Fibroblast of lung (primary cell): ENCODE data around the gene RANBP3L. TPM values are rescaled to one million over a fixed set of nuclear protein-coding genes. Genes with fewer than 3 reads are reported as not detected.

ENCODE experiments used
- DNase-seq, 2 donors: peaks; one replicate each; pipeline versions ENCODE4 v3.0.0 to v3.0.0-alpha.2; 2010; ENCODE audit warnings: low read depth in 2 of 2
- H2AFZ ChIP-seq: 2 replicates; pipeline ENCODE4 v1.5.1; 2012; ENCODE audit warnings: low read length, control low read depth, inconsistent platforms
- H3K27ac ChIP-seq: 2 replicates; pipeline ENCODE4 v1.5.1; 2011; ENCODE audit warnings: low read length, control low read depth; ENCODE audit not compliant: insufficient read depth
- H3K27me3 ChIP-seq: 2 replicates; pipeline ENCODE4 v1.5.1; 2011; ENCODE audit warnings: mild to moderate bottlenecking, low read length; ENCODE audit not compliant: control insufficient read depth, insufficient read depth
- H3K36me3 ChIP-seq: 2 replicates; pipeline ENCODE4 v1.5.1; 2011; ENCODE audit warnings: low read length; ENCODE audit not compliant: control insufficient read depth, insufficient read depth
- H3K4me1 ChIP-seq: 2 replicates; pipeline ENCODE4 v1.5.1; 2011; ENCODE audit warnings: low read length; ENCODE audit not compliant: control insufficient read depth, insufficient read depth; ENCODE audit errors: extremely low read depth
- H3K4me2 ChIP-seq: 2 replicates; pipeline ENCODE4 v1.5.1; 2011; ENCODE audit warnings: low read length, control low read depth; ENCODE audit not compliant: insufficient read depth; ENCODE audit errors: extremely low read depth
- H3K4me3 ChIP-seq, 4 experiments: fragments of 200-600 bp in 1 of 4; sonication (generic) in 1 of 4; replicated peaks in 1 of 4; 2 replicates each; pipeline ENCODE4 v1.5.1; 2011 to 2016; ENCODE audit warnings: low read length in 4 of 4, low read depth in 3 of 4, mild to moderate bottlenecking in 3 of 4, control low read depth in 2 of 4, inconsistent platforms in 1 of 4, mixed read lengths in 1 of 4; ENCODE audit not compliant: insufficient read depth in 1 of 4; ENCODE audit errors: control extremely low read depth in 1 of 4
- H3K79me2 ChIP-seq: 2 replicates; pipeline ENCODE4 v1.5.1; 2012; ENCODE audit warnings: mild to moderate bottlenecking, low read length, inconsistent platforms; ENCODE audit not compliant: control insufficient read depth, insufficient read depth
- H3K9ac ChIP-seq: 2 replicates; pipeline ENCODE4 v1.5.1; 2011; ENCODE audit warnings: mild to moderate bottlenecking, low read length, control low read depth; ENCODE audit not compliant: insufficient read depth
- H3K9me3 ChIP-seq: 2 replicates; pipeline ENCODE4 v1.5.1; 2012; ENCODE audit warnings: low read depth, low read length; ENCODE audit not compliant: control insufficient read depth, insufficient read depth
- H4K20me1 ChIP-seq: 2 replicates; pipeline ENCODE4 v1.5.1; 2011; ENCODE audit warnings: low read length; ENCODE audit not compliant: control insufficient read depth, insufficient read depth; ENCODE audit errors: extremely low read depth
- CTCF ChIP-seq, 2 donors: IDR thresholded peaks in 1 of 2; conservative IDR thresholded peaks in 1 of 2; 1 replicate in 1 of 2; 2 replicates in 1 of 2; pipeline ENCODE4 v1.5.1; 2011 to 2012; ENCODE audit warnings: low read length in 2 of 2, control low read depth in 1 of 2, inconsistent platforms in 1 of 2, low read depth in 1 of 2, mild to moderate bottlenecking in 1 of 2
- EZH2 ChIP-seq: IDR thresholded peaks from 2 replicates; pipeline ENCODE4 v1.5.1; 2012; ENCODE audit warnings: low read length, control low read depth, mild to moderate bottlenecking; ENCODE audit errors: missing control alignments
- polyA plus RNA-seq, 2 donors: library from polyadenylated mRNA; depleted of rRNA in 1 of 2; stranded (reverse) in 1 of 2; unstranded in 1 of 2; fragments of >200 nt; gene quantifications; 2 replicates each; pipeline ENCODE4 v1.2.1, GENCODE V29; 2011 to 2012; ENCODE audit warnings: missing spikeins in 1 of 2
- total RNA-seq: library from RNA; depleted of rRNA; stranded (reverse); fragments of >200 nt; gene quantifications from 2 replicates; pipeline ENCODE4 v1.2.1, GENCODE V29; 2014

The RANBP3L gene
- total and polyA plus RNA-seq, 2 donors (not counting 1 experiment from before 2014, with no cell fraction given): 0.09 TPM; not detected in 1

DNA sequence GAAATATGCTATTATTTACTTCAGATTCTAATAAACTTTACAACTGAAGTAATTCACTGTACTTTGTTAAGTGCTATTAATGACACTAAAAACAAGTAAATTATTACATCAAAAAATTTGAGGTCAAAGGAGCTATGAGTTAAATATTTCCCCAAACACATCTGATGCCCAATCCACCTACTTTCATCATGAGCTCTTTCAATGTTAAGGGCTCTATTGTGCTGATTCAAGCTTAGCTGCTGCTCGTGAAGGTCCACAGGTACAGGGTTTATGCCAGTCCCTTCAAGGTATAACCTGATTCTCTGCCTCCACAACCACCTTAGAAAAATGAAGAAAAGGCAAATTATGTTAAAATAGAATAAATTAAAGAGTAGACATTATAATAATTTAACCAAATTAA is 84.1 kb downstream of the RANBP3L start:
- Histone ChIP-seq H3K79me2 (no peaks in the 10 kb centered on the region), H3K4me2 (no peak overlapping the region), H3K27ac (no peak overlapping the region), H3K4me3 (no peak overlapping the region), H3K4me1 (no peaks in the 10 kb centered on the region), H2AFZ (no peak overlapping the region), H3K27me3 (no peaks in the 10 kb centered on the region), H3K36me3 (no peaks in the 10 kb centered on the region), H3K9ac (no peak overlapping the region), H4K20me1 (no peaks in the 10 kb centered on the region), H3K9me3 (no peaks in the 10 kb centered on the region)
- TF ChIP-seq EZH2 (no peak), CTCF (conservative IDR thresholded peaks at IDR 0.05 in 1 of 2, IDR thresholded peaks at IDR 0.05 in 1 of 2; ENCODE audit: low read depth in 1 of 2, low read length in 2 of 2) (no peak)
- DNase-seq: no peak

- H4K20me1 ChIP-seq: no peaks in the 10 kb centered on the region
- H3K4me3 ChIP-seq: no peak overlapping the region
- H3K36me3 ChIP-seq: no peaks in the 10 kb centered on the region
- no peak overlapping the region for H3K4me2 ChIP-seq
- H3K9me3 ChIP-seq: no peaks in the 10 kb centered on the region
- H3K9ac ChIP-seq: no peak overlapping the region
- DNase-seq: no peak
- H3K79me2 ChIP-seq: no peaks in the 10 kb centered on the region
- no peak overlapping the region for H2AFZ ChIP-seq
- no peak overlapping the region for H3K27ac ChIP-seq
- no peaks in the 10 kb centered on the region for H3K27me3 ChIP-seq
- no peaks in the 10 kb centered on the region for H3K4me1 ChIP-seq
- TF ChIP-seq EZH2 (no peak), CTCF (conservative IDR thresholded peaks at IDR 0.05 in 1 of 2, IDR thresholded peaks at IDR 0.05 in 1 of 2; ENCODE audit: low read depth in 1 of 2, low read length in 2 of 2) (no peak)
Observed at GRCh38 chr5:36215910-36216309, 85.8 kb downstream of the RANBP3L start.

GRCh38 chr5:36214436-36214835 is 87.3 kb downstream of the RANBP3L start:
- Histone ChIP-seq H3K9ac (no peak overlapping the region), H3K36me3 (no peaks in the 10 kb centered on the region), H3K9me3 (no peaks in the 10 kb centered on the region), H3K27me3 (no peaks in the 10 kb centered on the region), H3K27ac (no peak overlapping the region), H3K79me2 (no peaks in the 10 kb centered on the region), H3K4me1 (no peaks in the 10 kb centered on the region), H4K20me1 (no peaks in the 10 kb centered on the region), H3K4me2 (no peak overlapping the region), H2AFZ (no peak overlapping the region), H3K4me3 (no peak overlapping the region)
- no peak for TF ChIP-seq CTCF (conservative IDR thresholded peaks at IDR 0.05 in 1 of 2, IDR thresholded peaks at IDR 0.05 in 1 of 2; ENCODE audit: low read depth in 1 of 2, low read length in 2 of 2)
- TF ChIP-seq EZH2: no peak
- peak in 1 of 2 donors; percentile 15 for DNase-seq
